Stimulated activated CD4-positive, alpha-beta T cell treated with anti-CD3 and anti-CD28 coated beads, TNF-alpha, amount 100 ng/mL, for 48 hours (primary cell): ENCODE data around the gene PDZD2.
"Not testable (repeated sequence)": the region's sequence is repeated elsewhere in the genome, so short reads cannot be mapped to it uniquely, and the experiment has no call there.

Experiments
- DNase-seq, 3 donors: peaks; one replicate each; pipeline ENCODE4 v3.0.0-alpha.2; 2020; ENCODE audit warnings: low read depth in 3 of 3

PDZD2 gene

GRCh38 chr5:31934156-31934555 is 295.2 kb downstream of the PDZD2 start:
- DNase-seq: no peak

- DNase-seq: no peak
Measured at GRCh38 chr5:31935496-31936369, 296.8 kb downstream of the PDZD2 start.

- no peak for DNase-seq
Measured at GRCh38 chr5:31936683-31937082, 297.8 kb downstream of the PDZD2 start.

- no peak for DNase-seq
Measured at GRCh38 chr5:31937226-31937625, 298.3 kb downstream of the PDZD2 start.

- no peak for DNase-seq
Measured at GRCh38 chr5:31937703-31938102, 298.8 kb downstream of the PDZD2 start.

GRCh38 chr5:31939151-31939550 is 300.2 kb downstream of the PDZD2 start:
- DNase-seq: no peak

GRCh38 chr5:31941151-31941755 is 302.3 kb downstream of the PDZD2 start:
- no peak for DNase-seq

- no peak for DNase-seq
Measured at GRCh38 chr5:31942546-31942945, 303.6 kb downstream of the PDZD2 start.

GRCh38 chr5:31944684-31945445 is 305.9 kb downstream of the PDZD2 start:
- DNase-seq: no peak

GRCh38 chr5:31948006-31948405 is 309.1 kb downstream of the PDZD2 start:
- DNase-seq: no peak

GRCh38 chr5:31952067-31952466 is 313.1 kb downstream of the PDZD2 start:
- DNase-seq: no peak

GRCh38 chr5:31954091-31954490 is 315.2 kb downstream of the PDZD2 start:
- no peak for DNase-seq

GRCh38 chr5:31957151-31957550 is 318.2 kb downstream of the PDZD2 start:
- DNase-seq: no peak

GRCh38 chr5:31962351-31962751 is 323.4 kb downstream of the PDZD2 start:
- no peak for DNase-seq

- DNase-seq: no peak
Measured at GRCh38 chr5:31962871-31963307, 324.0 kb downstream of the PDZD2 start.

GRCh38 chr5:31963358-31964006 is 324.6 kb downstream of the PDZD2 start:
- DNase-seq: no peak

GRCh38 chr5:31964007-31964360 is 325.1 kb downstream of the PDZD2 start:
- no peak for DNase-seq

GRCh38 chr5:31965227-31965626 is 326.3 kb downstream of the PDZD2 start:
- no peak for DNase-seq

GRCh38 chr5:31966936-31967335 is 328.0 kb downstream of the PDZD2 start:
- no peak for DNase-seq

GRCh38 chr5:31967461-31967860 is 328.5 kb downstream of the PDZD2 start:
- DNase-seq: no peak

- DNase-seq: no peak
Measured at GRCh38 chr5:31972558-31972957, 333.6 kb downstream of the PDZD2 start.

GRCh38 chr5:31975189-31975612 is 336.3 kb downstream of the PDZD2 start:
- not testable (repeated sequence) for DNase-seq
